Stimulated activated CD4-positive, alpha-beta T cell treated with anti-CD3 and anti-CD28 coated beads, Interleukin-1b, Interleukin-23, amount 100 ng/mL, for 24 hours (primary cell): ENCODE results near the gene SMG5.
"Not testable (repeated sequence)": the region's sequence is repeated elsewhere in the genome, so short reads cannot be mapped to it uniquely, and the experiment has no call there.

ENCODE experiments used
- DNase-seq, 4 experiments: peaks; one replicate each; pipeline ENCODE4 v3.0.0-alpha.2; 2020; ENCODE audit warnings: low read depth in 4 of 4, low spot score in 1 of 4

Gene SMG5

GRCh38 chr1:156245451-156246232 lies 37.0 kb downstream of the SMG5 start:
- no peak for DNase-seq

DNA sequence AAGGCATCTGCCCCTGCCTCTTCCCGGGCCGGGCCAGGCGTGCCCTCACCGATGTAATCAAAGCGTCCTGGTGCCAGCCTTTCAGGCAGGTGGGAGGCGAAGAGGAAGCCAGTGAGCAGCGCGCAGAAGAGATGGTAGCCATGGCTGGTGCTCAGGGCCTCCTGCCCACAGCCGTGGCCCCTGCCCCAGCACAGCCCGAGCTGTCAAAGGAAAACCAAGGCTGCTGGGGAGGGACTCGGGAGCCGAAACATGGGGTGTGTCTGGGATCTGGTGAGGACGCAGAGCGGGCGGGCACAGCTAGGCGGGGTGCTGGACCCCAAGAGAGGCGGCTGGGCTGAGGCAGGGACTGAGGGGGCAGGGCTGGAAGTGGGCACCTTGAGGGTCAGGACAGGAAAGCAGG lies 37.9 kb downstream of the SMG5 start:
- DNase-seq = no peak

DNA sequence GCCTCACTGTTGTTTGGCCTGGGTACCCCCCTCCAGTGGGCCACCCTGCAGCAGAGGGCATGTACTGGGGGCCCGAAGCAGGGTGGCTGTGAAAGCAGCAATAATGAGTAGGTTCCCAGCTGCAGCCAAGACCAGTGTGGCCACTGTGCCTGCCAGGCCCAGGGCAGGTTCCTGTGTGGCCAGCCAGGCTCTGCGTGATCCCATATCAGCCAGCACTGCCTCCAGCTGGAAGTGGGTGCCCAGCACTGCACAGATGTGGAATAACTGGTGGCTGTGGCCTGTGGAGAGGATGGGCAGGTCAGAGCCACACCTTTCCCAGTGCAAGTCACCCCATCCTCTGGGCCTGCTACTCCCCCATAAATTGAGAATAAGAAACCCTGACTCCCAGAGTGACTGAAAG lies 38.5 kb downstream of the SMG5 start:
- DNase-seq = no peak

GRCh38 chr1:156242738-156243137 lies 39.9 kb downstream of the SMG5 start:
- DNase-seq = no peak

DNA sequence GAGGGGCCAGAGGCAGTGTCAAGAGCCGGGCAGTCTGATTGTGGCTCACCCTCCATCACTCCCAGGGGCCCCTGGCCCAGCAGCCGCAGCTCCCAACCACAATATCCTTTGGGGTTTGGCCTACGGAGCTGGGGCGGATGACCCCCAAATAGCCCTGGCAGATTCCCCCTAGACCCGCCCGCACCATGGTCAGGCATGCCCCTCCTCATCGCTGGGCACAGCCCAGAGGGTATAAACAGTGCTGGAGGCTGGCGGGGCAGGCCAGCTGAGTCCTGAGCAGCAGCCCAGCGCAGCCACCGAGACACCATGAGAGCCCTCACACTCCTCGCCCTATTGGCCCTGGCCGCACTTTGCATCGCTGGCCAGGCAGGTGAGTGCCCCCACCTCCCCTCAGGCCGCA lies 40.7 kb downstream of the SMG5 start, which contains the start of gene BGLAP:
BGLAP (plus strand) TSS at position 259 of the 400 bp plus-strand sequence; CDS start at position 307, 48 bp downstream.
- no peak for DNase-seq

GRCh38 chr1:156241311-156241811 lies 41.3 kb downstream of the SMG5 start:
- no peak for DNase-seq

DNA sequence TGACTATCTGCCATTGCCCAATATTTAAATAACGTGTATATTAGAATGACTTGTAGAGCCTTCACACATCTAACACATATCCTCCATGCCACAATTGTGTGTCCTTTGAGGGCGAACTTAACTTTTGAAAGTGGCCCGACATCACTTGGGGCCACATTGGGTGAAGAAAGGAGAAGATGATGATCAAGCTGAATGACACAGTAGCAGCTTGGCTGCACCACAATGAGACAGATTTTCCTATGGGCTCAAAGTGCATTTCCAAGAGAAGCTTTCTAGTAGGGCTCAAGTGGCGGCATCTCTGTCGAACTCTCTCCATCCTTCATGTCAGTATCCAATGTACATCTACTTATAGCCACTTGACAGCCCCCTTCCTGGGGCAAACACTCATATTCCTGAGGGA lies 44.4 kb downstream of the SMG5 start:
- no peak for DNase-seq

DNA sequence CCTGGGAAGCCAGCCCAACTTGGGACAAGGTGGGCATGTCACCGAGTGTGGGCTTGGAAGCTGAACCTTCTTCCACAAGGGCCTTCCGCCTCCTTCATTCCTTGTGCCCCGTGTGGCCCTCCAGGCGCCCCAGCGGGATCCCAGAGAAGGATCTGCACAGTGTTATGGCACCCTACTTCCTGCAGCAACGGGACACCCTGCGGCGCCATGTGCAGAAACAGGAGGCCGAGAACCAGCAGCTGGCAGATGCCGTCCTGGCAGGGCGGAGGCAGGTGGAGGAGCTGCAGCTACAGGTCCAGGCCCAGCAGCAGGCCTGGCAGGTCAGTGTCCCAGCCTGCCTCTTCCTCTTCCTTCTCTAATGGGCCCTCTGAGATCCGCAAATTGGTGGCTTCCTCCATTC lies 46.5 kb downstream of the SMG5 start:
- no peak for DNase-seq

- no peak for DNase-seq
Observed at GRCh38 chr1:156233426-156234127, 49.0 kb downstream of the SMG5 start.

DNA sequence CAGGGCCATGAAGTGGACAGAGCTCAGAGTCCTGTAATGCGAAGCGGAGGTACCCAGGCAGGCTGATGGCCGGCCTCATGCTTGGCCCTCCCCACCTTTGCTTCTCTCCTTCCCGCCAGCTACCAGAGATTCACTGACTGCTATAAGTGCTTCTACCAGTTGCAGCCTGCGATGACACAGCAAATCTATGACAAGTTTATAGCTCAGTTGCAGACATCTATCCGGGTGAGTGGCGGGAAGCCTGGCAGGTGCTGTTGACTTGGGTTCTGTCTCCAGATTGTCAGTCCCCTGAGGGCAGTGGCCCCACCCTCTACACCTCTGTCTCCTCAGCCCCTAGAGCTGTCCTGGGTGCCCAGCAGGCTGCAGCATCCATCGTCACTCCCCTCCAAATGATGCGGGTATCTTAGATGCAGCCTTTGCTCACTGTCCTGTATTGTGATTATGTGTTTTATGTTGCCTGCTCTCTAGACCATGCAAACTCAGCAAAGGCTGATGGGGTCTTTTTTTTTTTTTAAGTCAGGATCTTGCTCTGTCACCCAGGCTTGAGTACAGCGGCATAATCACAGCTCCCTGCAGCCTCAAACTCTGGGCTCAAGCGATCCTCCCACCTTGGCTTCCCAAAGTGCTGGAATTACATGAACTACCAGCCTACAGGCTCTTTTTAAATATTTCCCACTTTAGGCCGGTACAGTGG lies 50.3 kb downstream of the SMG5 start:
- no peak for DNase-seq

- DNase-seq = no peak
Observed at GRCh38 chr1:156230473-156230837, 52.2 kb downstream of the SMG5 start.

GRCh38 chr1:156229809-156230472 lies 52.7 kb downstream of the SMG5 start:
- DNase-seq = no peak

DNA sequence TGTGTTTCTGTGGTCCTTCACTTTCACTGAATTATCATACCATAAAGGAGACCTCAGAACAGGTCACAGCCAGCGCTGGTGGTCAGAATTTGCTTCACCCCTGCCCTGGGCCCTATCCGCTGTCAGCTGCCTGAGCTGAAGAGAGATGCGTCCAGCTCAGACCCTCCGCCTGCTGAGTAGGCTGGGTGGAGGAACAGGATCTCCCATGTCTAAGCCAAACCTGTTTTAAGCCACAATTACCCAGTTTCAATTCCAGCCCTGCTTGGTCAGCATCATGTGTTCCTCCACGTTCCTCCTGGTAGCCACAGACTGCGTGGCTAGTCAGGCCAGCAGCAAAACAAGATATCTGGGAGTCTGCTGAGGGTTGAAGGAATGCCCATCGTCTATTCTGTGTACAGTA lies 54.1 kb downstream of the SMG5 start:
- DNase-seq = no peak

GRCh38 chr1:156226782-156227181 lies 55.8 kb downstream of the SMG5 start:
- no peak for DNase-seq

DNA sequence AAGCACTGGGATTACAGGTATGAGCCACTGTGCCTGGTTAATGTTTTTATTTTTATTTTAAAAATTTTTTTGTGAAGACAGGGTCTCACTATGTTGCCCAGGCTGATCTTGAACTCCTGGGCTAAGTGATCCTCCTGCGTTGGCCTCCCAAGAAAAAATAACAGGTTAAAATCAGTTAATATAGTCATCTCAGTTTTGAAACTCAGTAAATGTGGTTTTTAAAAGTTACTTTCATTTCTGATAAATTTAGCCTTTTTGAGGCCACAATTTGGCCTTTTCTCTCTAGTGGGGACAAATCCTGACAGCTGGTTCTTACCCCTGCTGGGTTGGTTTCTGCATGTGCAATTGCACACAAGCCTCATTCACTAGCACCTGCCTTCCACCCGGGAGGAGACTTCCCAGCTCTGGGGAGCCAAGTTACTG lies 56.5 kb downstream of the SMG5 start:
- DNase-seq = no peak

DNA sequence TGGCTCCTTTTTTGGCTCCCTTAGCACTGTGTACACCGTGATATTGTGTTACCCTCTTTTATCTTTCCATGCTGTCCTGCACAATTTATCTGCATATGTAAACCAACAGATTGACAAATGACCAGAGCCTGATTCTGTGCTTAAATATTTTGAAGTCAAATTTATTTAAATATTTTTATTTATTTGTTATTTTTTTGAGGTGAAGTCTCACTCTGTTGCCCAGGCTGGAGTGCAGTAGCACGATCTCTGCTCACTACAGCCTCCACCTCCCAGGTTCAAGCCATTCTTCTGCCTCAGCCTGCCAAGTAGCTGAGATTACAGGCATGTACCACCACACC lies 57.0 kb downstream of the SMG5 start:
- DNase-seq = no peak

GRCh38 chr1:156221986-156222692 lies 60.5 kb downstream of the SMG5 start:
- no peak for DNase-seq

- no peak for DNase-seq
Observed at GRCh38 chr1:156220226-156220625, 62.4 kb downstream of the SMG5 start.

GRCh38 chr1:156217871-156218270 lies 64.8 kb downstream of the SMG5 start:
- no peak for DNase-seq

DNA sequence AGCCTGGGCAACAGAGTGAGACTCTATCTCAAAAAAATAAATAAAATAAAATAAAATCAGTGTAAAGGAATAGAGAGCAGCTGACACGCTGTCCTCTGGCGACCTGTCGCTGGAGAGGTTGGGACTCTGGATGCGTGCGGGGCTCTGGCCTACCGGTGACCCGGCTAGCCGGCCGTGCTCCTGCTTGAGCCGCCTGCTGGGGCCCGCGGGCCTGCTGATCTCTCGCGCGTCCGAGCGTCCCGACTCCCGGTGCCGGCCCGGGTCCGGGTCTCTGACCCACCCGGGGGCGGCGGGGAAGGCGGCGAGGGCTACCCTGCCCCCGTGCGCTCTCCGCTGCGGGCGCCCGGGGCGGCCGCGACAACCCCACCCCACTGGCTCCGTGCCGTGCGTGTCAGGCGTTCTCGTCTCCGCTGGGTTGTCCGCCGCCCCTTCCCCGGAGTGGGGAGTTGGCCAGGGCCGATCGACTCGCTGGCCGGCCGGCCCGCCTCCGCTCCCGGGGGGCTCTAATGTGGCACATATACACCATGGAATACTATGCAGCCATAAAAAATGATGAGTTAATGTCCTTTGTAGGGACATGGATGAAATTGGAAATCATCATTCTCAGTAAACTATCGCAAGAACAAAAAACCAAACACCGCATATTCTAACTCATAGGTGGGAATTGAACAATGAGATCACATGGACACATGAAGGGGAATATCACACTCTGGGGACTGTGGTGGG lies 66.1 kb downstream of the SMG5 start:
- not testable (repeated sequence) for DNase-seq
